ENCODE results near the gene TGFB2.

Gene TGFB2

GRCh38 chr1:218362418-218363076, 17.4 kb downstream of the TGFB2 start:
- no peak for DNase-seq

- no peak for DNase-seq
Measured at GRCh38 chr1:218363141-218363540, 18.0 kb downstream of the TGFB2 start.

GRCh38 chr1:218364028-218364710, 19.0 kb downstream of the TGFB2 start:
- no peak for DNase-seq

- no peak for DNase-seq
Measured at GRCh38 chr1:218365226-218365999, 20.3 kb downstream of the TGFB2 start.

- DNase-seq = no peak
Measured at GRCh38 chr1:218366322-218367052, 21.4 kb downstream of the TGFB2 start.

GRCh38 chr1:218367118-218367517, 22.0 kb downstream of the TGFB2 start:
- no peak for DNase-seq

GRCh38 chr1:218368686-218369085, 23.6 kb downstream of the TGFB2 start:
- DNase-seq = no peak

GRCh38 chr1:218369688-218370511, 24.8 kb downstream of the TGFB2 start:
- DNase-seq = no peak

GRCh38 chr1:218371927-218372672, 27.0 kb downstream of the TGFB2 start:
- peak; percentile 46 to 82 for DNase-seq

GRCh38 chr1:218374401-218375353, 29.5 kb downstream of the TGFB2 start:
- DNase-seq = no peak

GRCh38 chr1:218376722-218377121, 31.6 kb downstream of the TGFB2 start:
- DNase-seq = no peak

- DNase-seq = no peak
Measured at GRCh38 chr1:218377143-218377660, 32.1 kb downstream of the TGFB2 start.

GRCh38 chr1:218380125-218380977, 35.2 kb downstream of the TGFB2 start:
- DNase-seq = no peak

GRCh38 chr1:218382261-218382660, 37.1 kb downstream of the TGFB2 start:
- DNase-seq = no peak

GRCh38 chr1:218383051-218383450, 37.9 kb downstream of the TGFB2 start:
- DNase-seq = no peak

GRCh38 chr1:218383681-218384080, 38.5 kb downstream of the TGFB2 start:
- DNase-seq = no peak

GRCh38 chr1:218384581-218384993, 39.5 kb downstream of the TGFB2 start:
- no peak for DNase-seq

- DNase-seq = no peak
Measured at GRCh38 chr1:218388591-218388990, 43.5 kb downstream of the TGFB2 start.

- DNase-seq = no peak
Measured at GRCh38 chr1:218390618-218391017, 45.5 kb downstream of the TGFB2 start.

All from hippocampal formation (tissue), 2 donors.